MG63 (cell line): Measurements from ENCODE around the gene STK11. TPM values are rescaled to one million over a fixed set of nuclear protein-coding genes. Genes with fewer than 3 reads are reported as not detected.

Source experiments
- DNase-seq: peaks from one replicate; pipeline ENCODE4 v3.0.0-alpha.2; 2020
- H3K27me3 ChIP-seq: fragments of 250-450 bp; sonication (Bioruptor Pico); 2 replicates; pipeline ENCODE4 v1.5.1; 2020; ENCODE audit warnings: mild to moderate bottlenecking, moderate library complexity
- H3K36me3 ChIP-seq: fragments of 250-450 bp; sonication (Bioruptor Pico); 2 replicates; pipeline ENCODE4 v1.5.1; 2020; ENCODE audit warnings: mild to moderate bottlenecking, moderate library complexity
- H3K4me3 ChIP-seq: fragments of 250-450 bp; sonication (Bioruptor Pico); 2 replicates; pipeline ENCODE4 v1.5.1; 2020; ENCODE audit warnings: mild to moderate bottlenecking, moderate library complexity
- H3K9me3 ChIP-seq: fragments of 250-450 bp; sonication (Bioruptor Pico); 2 replicates; pipeline ENCODE4 v1.5.1; 2020; ENCODE audit warnings: mild to moderate bottlenecking, moderate library complexity
- total RNA-seq: library from RNA; depleted of rRNA; stranded (reverse); fragments of >200 nt; shearing (Covaris generic); gene quantifications from 2 replicates; pipeline ENCODE4 v1.2.3, GENCODE V29; 2014; ENCODE audit warnings: low replicate concordance

The STK11 gene
- total RNA-seq, 1 experiment from 2014 or later, result 51.5 TPM

GRCh38 chr19:1258707-1259205 lies 53.2 kb downstream of the STK11 start:
- Histone ChIP-seq H3K36me3 (peaks cover 36% of the 10 kb centered on the region), H3K9me3 (no peaks in the 10 kb centered on the region), H3K27me3 (no peaks in the 10 kb centered on the region), H3K4me3 (no peak overlapping the region)
- no peak for DNase-seq

GRCh38 chr19:1259206-1259875 lies 53.8 kb downstream of the STK11 start:
- no peak overlapping the region for H3K4me3 ChIP-seq
- H3K27me3 ChIP-seq, result no peaks in the 10 kb centered on the region
- H3K9me3 ChIP-seq, result no peaks in the 10 kb centered on the region
- peaks cover 34% of the 10 kb centered on the region for H3K36me3 ChIP-seq
- DNase-seq, result peak; percentile 72

- H3K27me3 ChIP-seq, result no peaks in the 10 kb centered on the region
- peaks cover 26% of the 10 kb centered on the region for H3K36me3 ChIP-seq
- no peaks in the 10 kb centered on the region for H3K9me3 ChIP-seq
- peak; percentile 45 for DNase-seq
- H3K4me3 ChIP-seq, result no peak overlapping the region
Observed at GRCh38 chr19:1259876-1260748, 54.5 kb downstream of the STK11 start.

GRCh38 chr19:1260749-1261537 lies 55.4 kb downstream of the STK11 start:
- no peaks in the 10 kb centered on the region for H3K9me3 ChIP-seq
- H3K27me3 ChIP-seq, result no peaks in the 10 kb centered on the region
- peaks cover 18% of the 10 kb centered on the region for H3K36me3 ChIP-seq
- H3K4me3 ChIP-seq, result peak overlapping the region; percentile 66
- DNase-seq, result peak; percentile 90

- peaks cover 12% of the 10 kb centered on the region for H3K36me3 ChIP-seq
- DNase-seq, result no peak
- H3K4me3 ChIP-seq, result peak overlapping the region; percentile 66
- H3K27me3 ChIP-seq, result no peaks in the 10 kb centered on the region
- H3K9me3 ChIP-seq, result no peaks in the 10 kb centered on the region
Observed at GRCh38 chr19:1261538-1261797, 55.9 kb downstream of the STK11 start.

- Histone ChIP-seq H3K36me3 (peaks cover 8% of the 10 kb centered on the region), H3K4me3 (peak overlapping the region; percentile 66), H3K27me3 (no peaks in the 10 kb centered on the region), H3K9me3 (no peaks in the 10 kb centered on the region)
- DNase-seq, result peak; percentile 99
Observed at GRCh38 chr19:1261798-1262622, 56.4 kb downstream of the STK11 start.

GRCh38 chr19:1262623-1263123 lies 57.1 kb downstream of the STK11 start:
- Histone ChIP-seq H3K4me3 (peak overlapping the region; percentile 66), H3K36me3 (peaks cover 4% of the 10 kb centered on the region), H3K9me3 (no peaks in the 10 kb centered on the region), H3K27me3 (no peaks in the 10 kb centered on the region)
- DNase-seq, result peak; percentile 76

- DNase-seq, result no peak
- Histone ChIP-seq H3K9me3 (no peaks in the 10 kb centered on the region), H3K27me3 (no peaks in the 10 kb centered on the region), H3K4me3 (no peak overlapping the region), H3K36me3 (peaks cover 1% of the 10 kb centered on the region)
Observed at GRCh38 chr19:1263188-1263587, 57.6 kb downstream of the STK11 start.

- no peaks in the 10 kb centered on the region for H3K27me3 ChIP-seq
- peak; percentile 89 for DNase-seq
- no peak overlapping the region for H3K4me3 ChIP-seq
- H3K9me3 ChIP-seq, result no peaks in the 10 kb centered on the region
- peaks cover 4% of the 10 kb centered on the region for H3K36me3 ChIP-seq
Observed at GRCh38 chr19:1264801-1265614, 59.4 kb downstream of the STK11 start.

- DNase-seq, result peak; percentile 88
Observed at GRCh38 chr19:1265615-1266128, 60.1 kb downstream of the STK11 start.

GRCh38 chr19:1266129-1266915 lies 60.7 kb downstream of the STK11 start:
- H3K27me3 ChIP-seq, result no peaks in the 10 kb centered on the region
- peak; percentile 86 for DNase-seq

More at GRCh38 chr19:1265615-1266128, 60.1 kb downstream of the STK11 start:
- no peaks in the 10 kb centered on the region for H3K27me3 ChIP-seq
- H3K4me3 ChIP-seq, result peak overlapping the region; percentile 49
- H3K9me3 ChIP-seq, result no peaks in the 10 kb centered on the region
- peaks cover 11% of the 10 kb centered on the region for H3K36me3 ChIP-seq

GRCh38 chr19:1266916-1267476 lies 61.4 kb downstream of the STK11 start:
- no peaks in the 10 kb centered on the region for H3K9me3 ChIP-seq
- H3K36me3 ChIP-seq, result peaks cover 22% of the 10 kb centered on the region
- H3K27me3 ChIP-seq, result no peaks in the 10 kb centered on the region
- DNase-seq, result no peak
- peak overlapping the region; percentile 49 for H3K4me3 ChIP-seq

More at GRCh38 chr19:1266129-1266915, 60.7 kb downstream of the STK11 start:
- Histone ChIP-seq H3K36me3 (peaks cover 17% of the 10 kb centered on the region), H3K4me3 (peak overlapping the region; percentile 49), H3K9me3 (no peaks in the 10 kb centered on the region)

GRCh38 chr19:1267477-1268225 lies 62.1 kb downstream of the STK11 start:
- Histone ChIP-seq H3K4me3 (peak overlapping the region; percentile 49), H3K9me3 (no peaks in the 10 kb centered on the region), H3K36me3 (peaks cover 25% of the 10 kb centered on the region), H3K27me3 (no peaks in the 10 kb centered on the region)
- peak; percentile 32 for DNase-seq
